Pancreas (tissue), 10 donors: ENCODE measurements around the gene FEN1. TPM values are rescaled to one million over a fixed set of nuclear protein-coding genes. Genes with fewer than 3 reads are reported as not detected.
A peak's percentile ranks its signal among the peaks of the same experiment; 100 is the strongest.

Experiments used
- ATAC-seq, 4 donors: fragments of 200-7000 bp; cut with Tn5 transposase; one replicate each; pipeline versions ENCODE4 v1.8.0 to v1.9.1; 2020; ENCODE audit warnings: mild to moderate bottlenecking in 4 of 4, moderate library complexity in 4 of 4
- DNase-seq, 6 donors: peaks; one replicate each; pipeline ENCODE4 v3.0.0-alpha.2; 2020
- FAIRE-seq: peaks from 2 replicates; lab custom pipeline; 2012; peaks lifted over from hg19 to GRCh38; lab: Jason Lieb, UNC
- H3K27ac ChIP-seq, 4 donors: fragments of 200-600 bp; sonication (generic); 1 replicate in 3 of 4; 2 replicates in 1 of 4; pipeline versions ENCODE4 v1.5.0 to v1.8.0; 2020
- H3K27me3 ChIP-seq, 4 donors: fragments of 200-600 bp; one replicate each; pipeline ENCODE4 v1.8.0; 2021
- H3K36me3 ChIP-seq, 3 donors: fragments of 200-600 bp; sonication (generic) in 1 of 3; one replicate each; pipeline versions ENCODE4 v1.5.0 to v1.8.0; 2020 to 2021
- H3K4me1 ChIP-seq, 3 donors: fragments of 200-600 bp; one replicate each; pipeline ENCODE4 v1.8.0; 2021
- H3K4me3 ChIP-seq, 4 donors: fragments of 200-600 bp; sonication (generic) in 2 of 4; one replicate each; pipeline versions ENCODE4 v1.5.0 to v1.8.0; 2020 to 2021
- H3K9me3 ChIP-seq, 4 donors: fragments of 200-600 bp; one replicate each; pipeline ENCODE4 v1.8.0; 2021
- CTCF ChIP-seq, 4 donors: fragments of 200-600 bp; sonication (generic) in 3 of 4; IDR thresholded peaks; one replicate each; pipeline versions ENCODE4 v1.5.0 to v1.8.0; 2021; ENCODE audit warnings: antibody characterized with exemption in 4 of 4
- WGBS, 2 donors: extraction: QIAGEN DNeasy Blood & Tissue Kit; methylation state at CpG; one replicate each; pipeline ENCODE4 v1.1.7; 2013; 5-methylcytosine and 5-hydroxymethylcytosine counted together
- intact Hi-C, 3 donors: fragments of 100-400 bp; cut with DNase I; formaldehyde crosslinking; loops; one replicate each; pipeline versions ENCODE4 v1.11.1 to v1.14.2; 2022
- polyA plus RNA-seq, 2 donors: library from polyadenylated mRNA; stranded (reverse); fragments of 200-250 nt; gene quantifications; one replicate each; pipeline ENCODE4 v1.2.3, GENCODE V29; 2013
- total RNA-seq, 6 donors: library from RNA; stranded (reverse); fragmentation: NEBNext Ultra II Directional in 4 of 6; extraction: Animal tissue kit (Norgen Biotek cat#: 25700) in 4 of 6; gene quantifications; one replicate each; pipeline versions ENCODE4 v1.2.1 to v1.2.4, GENCODE V29; 2021 to 2023
- donor health status: healthy with polysubstance abuse.
- donor health status: DM: no; HTN: no; CAD: no; lungs with moderate emphysema.
- donor health status: DM: no; HTN: no; CAD: no.
- donor health status: control.
- donor health status: control.
- donor health status: Bipolar disorder and iron deficiency.
- donor health status: DM: yes; HTN: yes; CAD: no.
- donor health status: DM: no; HTN: no; CAD: no.
- donor health status: DM: no; HTN: no; CAD: no.
- donor health status: DM: yes; HTN: yes; CAD: no.

Gene FEN1
- total and polyA plus RNA-seq, 8 donors: 2.3 to 7.3 (median 4.7) TPM

GRCh38 chr11:61840371-61840770 lies 47.7 kb downstream of the FEN1 start:
- TF ChIP-seq CTCF (IDR thresholded peaks at IDR 0.05): no peak
- no peak overlapping the region for H3K4me3 ChIP-seq
- H3K4me1 ChIP-seq: no peaks in the 10 kb centered on the region
- H3K27me3 ChIP-seq: no peaks in the 10 kb centered on the region
- no peak overlapping the region for H3K27ac ChIP-seq
- H3K36me3 ChIP-seq: no peaks in the 10 kb centered on the region
- no peaks in the 10 kb centered on the region for H3K9me3 ChIP-seq
- FAIRE-seq (no peak), DNase-seq (no peak), ATAC-seq (no peak)
- WGBS, 2 donors: 87 to 91% methylated on average over 7 of the region's 7 CpGs
- intact Hi-C loops: no loop called here

GRCh38 chr11:61841636-61842527 lies 49.2 kb downstream of the FEN1 start:
- no peak for TF ChIP-seq CTCF (IDR thresholded peaks at IDR 0.05)
- no peaks in the 10 kb centered on the region for H3K36me3 ChIP-seq
- WGBS, 2 donors: 70 to 78% methylated on average over 12 of the region's 12 CpGs
- peak in 1 of 4 donors; percentile 60 for ATAC-seq
- no peak for FAIRE-seq
- no peaks in the 10 kb centered on the region for H3K9me3 ChIP-seq
- intact Hi-C loops: no loop called here
- H3K27me3 ChIP-seq: no peaks in the 10 kb centered on the region
- H3K4me3 ChIP-seq: no peak overlapping the region
- H3K4me1 ChIP-seq: no peaks in the 10 kb centered on the region
- no peak overlapping the region for H3K27ac ChIP-seq
- DNase-seq: no peak

- Histone ChIP-seq H3K27me3 (no peaks in the 10 kb centered on the region), H3K4me1 (no peaks in the 10 kb centered on the region), H3K9me3 (no peaks in the 10 kb centered on the region), H3K36me3 (no peaks in the 10 kb centered on the region), H3K4me3 (no peak overlapping the region), H3K27ac (no peak overlapping the region)
- ATAC-seq (no peak), DNase-seq (no peak), FAIRE-seq (no peak)
- WGBS, 2 donors: 91 to 94% methylated on average over 7 of the region's 7 CpGs
- intact Hi-C loops: no loop called here
- TF ChIP-seq CTCF (IDR thresholded peaks at IDR 0.05): no peak
These were observed 49.8 kb downstream of the FEN1 start for GRCh38 chr11:61842528-61842820.

- TF ChIP-seq CTCF (IDR thresholded peaks at IDR 0.05): no peak
- Histone ChIP-seq H3K27ac (no peak overlapping the region), H3K9me3 (no peaks in the 10 kb centered on the region), H3K4me1 (no peaks in the 10 kb centered on the region), H3K4me3 (no peak overlapping the region), H3K36me3 (no peaks in the 10 kb centered on the region), H3K27me3 (no peaks in the 10 kb centered on the region)
- 84 to 92% methylated on average over 16 of the region's 16 CpGs for WGBS, 2 donors
- DNase-seq (peak in 1 of 6 donors; percentile 35), FAIRE-seq (no peak), ATAC-seq (no peak)
- intact Hi-C loops: no loop called here
These were observed 52.3 kb downstream of the FEN1 start for GRCh38 chr11:61844909-61845565.
